Fibroblast of villous mesenchyme (primary cell): ENCODE data around the gene ZDHHC11. TPM values are rescaled to one million over a fixed set of nuclear protein-coding genes. Genes with fewer than 3 reads are reported as not detected.

ENCODE experiments used
- DNase-seq: peaks from one replicate; pipeline ENCODE4 v3.0.0-alpha.2; 2010; ENCODE audit warnings: low read depth
- H3K4me3 ChIP-seq: 2 replicates; pipeline ENCODE4 v1.5.1; 2011; ENCODE audit warnings: low read depth, mild to moderate bottlenecking, low read length
- CTCF ChIP-seq: IDR thresholded peaks from 2 replicates; pipeline ENCODE4 v1.5.1; 2012; ENCODE audit warnings: low read depth, mild to moderate bottlenecking, low read length; ENCODE audit not compliant: insufficient read depth
- total RNA-seq: library from RNA; depleted of rRNA; stranded (reverse); fragments of >200 nt; gene quantifications from 2 replicates; pipeline ENCODE4 v1.2.3, GENCODE V29; 2012

ZDHHC11 gene
- total RNA-seq, 1 donor, result 0.86 TPM

- TF ChIP-seq CTCF, result no peak
Measured at GRCh38 chr5:761059-761771, 89.6 kb downstream of the ZDHHC11 start.

DNA sequence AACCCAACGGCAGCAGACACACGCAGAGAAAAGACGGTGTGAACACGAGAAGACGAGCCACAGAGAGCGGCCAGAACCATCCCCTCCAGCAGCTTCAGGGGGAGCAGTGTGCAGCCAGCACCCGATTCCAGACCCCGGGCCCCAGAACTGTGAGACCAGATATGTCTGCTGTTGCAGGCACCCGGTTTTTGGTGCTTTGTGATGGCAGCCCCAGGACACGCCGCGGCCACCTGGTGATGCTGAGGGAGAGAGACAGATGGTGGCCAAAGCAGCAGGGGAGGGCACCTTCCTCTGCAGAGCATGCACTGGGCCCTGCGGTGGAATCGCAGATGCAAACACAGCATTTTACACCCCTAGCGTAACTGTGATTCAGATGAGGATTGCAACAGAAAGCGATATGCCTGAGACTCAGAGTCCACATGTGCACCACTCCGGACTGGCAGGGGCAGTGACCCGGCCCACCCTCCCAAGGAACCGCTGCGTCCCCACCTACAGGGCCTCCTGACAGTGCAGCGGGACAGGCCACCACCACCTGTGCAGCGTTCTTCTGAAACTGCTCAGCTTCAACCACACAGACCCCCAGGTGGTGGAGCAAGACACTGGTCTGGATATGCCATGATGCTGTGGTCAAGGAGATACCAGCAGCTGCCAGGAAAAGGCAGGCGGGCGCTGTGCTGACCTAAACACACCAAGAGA is 90.3 kb downstream of the ZDHHC11 start:
- no peak for DNase-seq
- no peak overlapping the region for H3K4me3 ChIP-seq
- no peak for TF ChIP-seq CTCF

More at GRCh38 chr5:761059-761771, 89.6 kb downstream of the ZDHHC11 start:
- no peak for DNase-seq
- no peak overlapping the region for H3K4me3 ChIP-seq

GRCh38 chr5:759781-760362 is 90.9 kb downstream of the ZDHHC11 start:
- no peak for DNase-seq
- no peak for TF ChIP-seq CTCF
- H3K4me3 ChIP-seq, result no peak overlapping the region

GRCh38 chr5:759111-759751 is 91.6 kb downstream of the ZDHHC11 start:
- H3K4me3 ChIP-seq, result no peak overlapping the region
- TF ChIP-seq CTCF, result no peak
- peak; percentile 75 for DNase-seq

- DNase-seq, result no peak
- no peak for TF ChIP-seq CTCF
- no peak overlapping the region for H3K4me3 ChIP-seq
Measured at GRCh38 chr5:758698-759053, 92.1 kb downstream of the ZDHHC11 start.

DNA sequence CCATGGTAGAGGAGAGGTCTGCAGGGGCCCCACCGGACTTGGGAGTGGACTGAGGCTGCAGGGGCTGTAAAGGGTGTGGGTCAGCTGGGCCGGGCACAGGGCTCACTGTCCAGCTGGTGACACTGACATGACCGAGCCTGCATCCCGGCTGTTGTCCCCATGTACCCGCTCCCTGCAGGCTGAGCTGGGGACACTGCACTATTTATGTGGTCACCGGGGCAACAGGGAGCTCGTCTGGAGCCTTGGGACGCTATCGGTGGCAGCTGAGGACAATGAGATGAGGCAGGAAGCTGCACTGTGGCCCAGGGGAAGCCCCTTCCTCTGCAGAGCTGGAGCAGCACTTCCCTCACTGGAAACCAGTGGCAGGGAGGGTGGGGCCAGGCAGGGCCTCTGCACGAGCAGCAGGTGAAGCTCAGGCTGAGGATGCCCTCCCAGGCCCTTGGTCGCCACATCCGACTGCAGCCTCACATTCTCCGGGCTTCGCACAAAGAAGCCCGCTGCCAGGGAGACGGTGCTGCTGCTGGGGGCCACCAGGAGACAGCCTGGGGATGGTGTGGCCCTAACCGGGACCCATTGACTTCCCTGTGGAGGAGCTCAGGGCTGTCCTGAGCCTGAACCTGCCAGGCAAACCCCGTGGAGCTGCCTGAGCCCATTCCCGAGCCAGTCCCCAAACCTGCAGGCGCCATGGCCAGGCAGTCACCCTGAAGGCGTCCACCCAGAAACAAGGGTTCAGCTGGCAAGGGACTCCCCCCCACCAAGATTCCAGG is 92.7 kb downstream of the ZDHHC11 start:
- no peak for DNase-seq
- no peak overlapping the region for H3K4me3 ChIP-seq

More for the DNA sequence above, 92.7 kb downstream of the ZDHHC11 start:
- TF ChIP-seq CTCF, result no peak
